A549 (cell line): ENCODE data around the gene PPP6R3.

Source experiments
- CTCF ChIP-seq: fragments of >200 bp; sonication (Bioruptor Twin); formaldehyde crosslinking; IDR thresholded peaks from 3 replicates; pipeline ENCODE4 v1.5.1; 2016
- ESRRA ChIP-seq: fragments of 150-350 bp; IDR thresholded peaks from 2 replicates; pipeline ENCODE4 v1.6.1; 2014; ENCODE audit warnings: mild to moderate bottlenecking, low read length, borderline replicate concordance
- MAZ ChIP-seq: fragments of 150-350 bp; IDR thresholded peaks from 2 replicates; pipeline ENCODE4 v1.6.1; 2014; ENCODE audit warnings: antibody characterized with exemption, low read depth, low read length, borderline replicate concordance
- POLR2A ChIP-seq: IDR thresholded peaks from 2 replicates; pipeline ENCODE4 v1.6.1; 2012; ENCODE audit warnings: mild to moderate bottlenecking, low read length

- no peak for TF ChIP-seq MAZ
- no peak for TF ChIP-seq POLR2A
- no peak for TF ChIP-seq ESRRA
- TF ChIP-seq CTCF: no peak
Observed at GRCh38 chr11:68524213-68524612, 63.7 kb downstream of the PPP6R3 start.
